HG03108 (cell line): ENCODE data around the gene TBATA.

Experiments
- ATAC-seq: cut with Tn5 transposase; IDR thresholded peaks from one replicate; pipeline ENCODE4 v1.9.1; 2021; ENCODE audit warnings: moderate library complexity; ENCODE audit not compliant: unreplicated experiment

The TBATA gene

DNA sequence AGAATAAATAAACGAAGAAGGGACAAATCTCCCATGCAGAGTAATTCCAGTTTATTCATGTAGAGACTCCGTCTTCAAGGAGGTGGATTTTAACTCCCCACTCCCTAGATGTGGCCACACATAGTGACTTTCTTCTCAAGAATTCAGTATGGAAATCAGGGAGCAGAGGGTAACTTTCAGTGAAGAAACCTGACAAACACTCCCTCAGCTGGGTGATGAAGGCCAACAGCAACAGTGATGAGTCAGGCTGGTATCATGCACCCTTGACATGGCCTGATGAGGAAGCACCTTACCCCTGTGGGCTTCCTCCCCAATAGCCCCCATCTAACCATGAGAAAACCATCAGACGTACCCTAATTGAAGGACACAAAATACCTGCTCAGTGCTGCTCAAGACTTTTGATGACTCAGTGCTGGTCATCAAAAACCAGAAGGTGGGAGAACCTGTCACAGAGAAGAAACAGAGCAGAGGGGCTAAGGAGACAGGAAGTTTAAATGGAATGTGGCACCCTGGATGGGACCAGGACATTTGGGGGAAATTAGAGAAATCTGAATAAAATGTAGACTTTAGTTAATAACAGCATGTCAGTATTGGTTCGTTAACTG lies 62.3 kb downstream of the TBATA start:
- no peak for ATAC-seq
